IMR-90 (cell line): ENCODE results near the gene TIGD1. TPM values are rescaled to one million over a fixed set of nuclear protein-coding genes. Genes with fewer than 3 reads are reported as not detected.

Experiments
- ATAC-seq: fragments of 200-7000 bp; cut with Tn5 transposase; 2 replicates; pipeline ENCODE4 v1.9.1; 2020; ENCODE audit warnings: low read depth, mild to moderate bottlenecking, moderate library complexity
- BruUV-seq: library from RNA; stranded (reverse); fragments of 400-500 nt; replicated peaks from 2 replicates; lab custom pipeline; 2021; lab: Mats Ljungman, UMichigan
- CTCF ChIA-PET: fragments of 300-600 bp; formaldehyde crosslinking; extraction: SDS; loops from one replicate; lab custom pipeline; 2021; ENCODE audit warnings: antibody characterized with exemption; lab: Yijun Ruan, JAX
- POLR2A ChIA-PET: fragments of 300-600 bp; sonication (Branson Sonifier 250); formaldehyde crosslinking; loops from one replicate; lab custom pipeline; 2022; ENCODE audit warnings: antibody characterized with exemption; ENCODE audit not compliant: unreplicated experiment; lab: Charles Lee
- DNase-seq: peaks from one replicate; pipeline ENCODE4 v3.0.0; 2013
- H2AFZ ChIP-seq: replicated peaks from 2 replicates; pipeline ENCODE3; 2013; ENCODE audit warnings: low read length, mild to moderate bottlenecking; ENCODE audit not compliant: poor library complexity
- H2AK5ac ChIP-seq: 2 replicates; pipeline ENCODE4 v1.6.1; 2013; ENCODE audit warnings: low read depth, low read length, inconsistent platforms
- H2AK9ac ChIP-seq: replicated peaks from 2 replicates; pipeline ENCODE3; 2013; ENCODE audit warnings: mild to moderate bottlenecking, low read depth, low read length, moderate library complexity; ENCODE audit not compliant: poor library complexity
- H2BK120ac ChIP-seq: 2 replicates; pipeline ENCODE4 v1.6.1; 2013; ENCODE audit warnings: low read depth, low read length, inconsistent platforms
- H2BK15ac ChIP-seq: 3 replicates; pipeline ENCODE4 v1.6.1; 2013; ENCODE audit warnings: low read depth, low read length, inconsistent platforms
- H2BK20ac ChIP-seq: 2 replicates; pipeline ENCODE4 v1.6.1; 2013; ENCODE audit warnings: low read depth, mild to moderate bottlenecking, inconsistent platforms, low read length, moderate library complexity
- H2BK5ac ChIP-seq: 2 replicates; pipeline ENCODE4 v1.6.1; 2013; ENCODE audit warnings: mild to moderate bottlenecking, low read depth, low read length, inconsistent platforms; ENCODE audit not compliant: poor library complexity, severe bottlenecking
- H3K14ac ChIP-seq: replicated peaks from 2 replicates; pipeline ENCODE4 v1.6.1; 2013; ENCODE audit warnings: low read depth, low read length, inconsistent platforms
- H3K18ac ChIP-seq: 2 replicates; pipeline ENCODE4 v1.6.1; 2013; ENCODE audit warnings: low read depth, low read length, control low read depth
- H3K23ac ChIP-seq: 2 replicates; pipeline ENCODE4 v1.6.1; 2013; ENCODE audit warnings: low read depth, low read length, inconsistent platforms
- H3K27ac ChIP-seq: 2 replicates; pipeline ENCODE4 v1.5.1; 2013; ENCODE audit warnings: mild to moderate bottlenecking, control low read depth, low read length; ENCODE audit not compliant: insufficient read depth
- H3K27me3 ChIP-seq: 2 replicates; pipeline ENCODE4 v1.6.1; 2013; ENCODE audit warnings: low read length; ENCODE audit not compliant: control insufficient read depth, insufficient read depth
- H3K36me3 ChIP-seq: 2 replicates; pipeline ENCODE4 v1.6.1; 2013; ENCODE audit warnings: low read length, mixed read lengths; ENCODE audit not compliant: control insufficient read depth, insufficient read depth
- H3K4ac ChIP-seq: 2 replicates; pipeline ENCODE4 v1.6.1; 2013; ENCODE audit warnings: low read depth, low read length, inconsistent platforms
- H3K4me1 ChIP-seq: 2 replicates; pipeline ENCODE4 v1.6.1; 2013; ENCODE audit warnings: low read length, mixed read lengths; ENCODE audit not compliant: control insufficient read depth, insufficient read depth
- H3K4me2 ChIP-seq: 2 replicates; pipeline ENCODE4 v1.6.1; 2013; ENCODE audit warnings: low read depth, mild to moderate bottlenecking, control low read depth, low read length, moderate library complexity
- H3K4me3 ChIP-seq: 2 replicates; pipeline ENCODE4 v1.5.1; 2013; ENCODE audit warnings: low read depth, mild to moderate bottlenecking, control low read depth, low read length, moderate library complexity; ENCODE audit not compliant: insufficient read depth
- H3K56ac ChIP-seq: 2 replicates; pipeline ENCODE4 v1.6.1; 2013; ENCODE audit warnings: low read length, inconsistent platforms; ENCODE audit not compliant: insufficient read depth; ENCODE audit errors: extremely low read depth
- H3K79me1 ChIP-seq, 2 experiments: 2 replicates each; pipeline ENCODE4 v1.6.1; 2013; ENCODE audit warnings: low read length in 2 of 2, inconsistent platforms in 1 of 2, low read depth in 1 of 2
- H3K9ac ChIP-seq: 2 replicates; pipeline ENCODE4 v1.6.1; 2013; ENCODE audit warnings: low read depth, low read length, control low read depth
- H3K9me1 ChIP-seq: 2 replicates; pipeline ENCODE4 v1.6.1; 2013; ENCODE audit warnings: low read length, inconsistent platforms; ENCODE audit not compliant: insufficient read depth
- H3K9me3 ChIP-seq: 2 replicates; pipeline ENCODE4 v1.6.1; 2013; ENCODE audit warnings: low read length; ENCODE audit not compliant: control insufficient read depth, insufficient read depth
- H4K20me1 ChIP-seq: 2 replicates; pipeline ENCODE4 v1.6.1; 2013; ENCODE audit warnings: low read length, inconsistent platforms; ENCODE audit not compliant: insufficient read depth
- H4K5ac ChIP-seq: 2 replicates; pipeline ENCODE4 v1.6.1; 2013; ENCODE audit warnings: mild to moderate bottlenecking, low read depth, low read length, control low read depth
- H4K8ac ChIP-seq, 2 experiments: 2 replicates each; pipeline ENCODE4 v1.6.1; 2013; ENCODE audit warnings: low read depth in 2 of 2, low read length in 2 of 2, control low read depth in 1 of 2, inconsistent platforms in 1 of 2
- H4K91ac ChIP-seq: 2 replicates; pipeline ENCODE4 v1.6.1; 2013; ENCODE audit warnings: low read depth, low read length, inconsistent platforms; ENCODE audit not compliant: insufficient read depth
- BHLHE40 ChIP-seq: fragments of 150-350 bp; IDR thresholded peaks from 2 replicates; pipeline ENCODE4 v1.6.1; 2016; ENCODE audit warnings: mild to moderate bottlenecking, low read depth, low read length
- CEBPB ChIP-seq: IDR thresholded peaks from 2 replicates; pipeline ENCODE4 v1.6.1; 2012; ENCODE audit warnings: low read depth, low read length, improper control_type of control experiment
- CHD1 ChIP-seq: IDR thresholded peaks from 2 replicates; pipeline ENCODE4 v1.6.1; 2012; ENCODE audit warnings: low read depth, low read length, improper control_type of control experiment
- FOS ChIP-seq: fragments of 150-350 bp; IDR thresholded peaks from 2 replicates; pipeline ENCODE4 v1.6.1; 2016; ENCODE audit warnings: low read depth, low read length
- MAFK ChIP-seq: IDR thresholded peaks from 2 replicates; pipeline ENCODE4 v1.6.1; 2012; ENCODE audit warnings: low read depth, low read length, improper control_type of control experiment
- MAZ ChIP-seq: IDR thresholded peaks from 2 replicates; pipeline ENCODE4 v1.6.1; 2012; ENCODE audit warnings: low read depth, mild to moderate bottlenecking, low read length, improper control_type of control experiment, moderate library complexity, borderline replicate concordance
- MXI1 ChIP-seq: IDR thresholded peaks from 2 replicates; pipeline ENCODE4 v1.6.1; 2012; ENCODE audit warnings: low read depth, mild to moderate bottlenecking, low read length, moderate library complexity, borderline replicate concordance
- NFE2L2 ChIP-seq: fragments of 150-350 bp; IDR thresholded peaks from 2 replicates; pipeline ENCODE4 v1.6.1; 2016; ENCODE audit warnings: low read depth, mild to moderate bottlenecking, low read length
- POLR2A ChIP-seq: IDR thresholded peaks from 2 replicates; pipeline ENCODE4 v1.6.1; 2012; ENCODE audit warnings: mild to moderate bottlenecking, low read depth, low read length
- RAD21 ChIP-seq: IDR thresholded peaks from 2 replicates; pipeline ENCODE4 v1.6.1; 2012; ENCODE audit warnings: low read length, improper control_type of control experiment
- RCOR1 ChIP-seq: IDR thresholded peaks from 2 replicates; pipeline ENCODE4 v1.6.1; 2012; ENCODE audit warnings: mild to moderate bottlenecking, low read length, improper control_type of control experiment; ENCODE audit not compliant: insufficient replicate concordance
- RFX5 ChIP-seq: IDR thresholded peaks from 2 replicates; pipeline ENCODE4 v1.8.0; 2012; ENCODE audit warnings: low read depth, mild to moderate bottlenecking, low read length, moderate library complexity
- SMC3 ChIP-seq: fragments of 150-350 bp; IDR thresholded peaks from 2 replicates; pipeline ENCODE4 v1.6.1; 2016; ENCODE audit warnings: low read depth, mild to moderate bottlenecking, antibody characterized with exemption, low read length, moderate library complexity
- WGBS, 2 experiments: methylation state at CpG; one replicate each; pipeline versions ENCODE4 v1.1.5 to v1.1.7; 2013; ENCODE audit warnings: missing lambda C conversion rate in 2 of 2; ENCODE audit not compliant: insufficient read length in 1 of 2; ENCODE audit errors: extremely low coverage in 2 of 2; 5-methylcytosine and 5-hydroxymethylcytosine counted together
- dilution Hi-C: fragments of 300-500 bp; cut with HindIII; formaldehyde crosslinking; loops from one replicate; pipeline ENCODE4 v1.14.3; 2018; ENCODE audit warnings: low sequenced_read_pairs; ENCODE audit not compliant: unreplicated experiment
- in situ Hi-C: fragments of 300-500 bp; cut with MboI; formaldehyde crosslinking; loops from 3 replicates; pipeline ENCODE4 v1.14.3; 2019; ENCODE audit warnings: low sequenced_read_pairs, inconsistent platforms, mixed read lengths
- intact Hi-C: fragments of 100-400 bp; cut with micrococcal nuclease; formaldehyde crosslinking; loops from 2 replicates; pipeline ENCODE4 v1.10.0; 2022
- polyA plus RNA-seq, 3 experiments: library from polyadenylated mRNA; depleted of rRNA; stranded (reverse); fragments of >200 nt; gene quantifications; 2 replicates each; pipeline ENCODE4 v1.2.3, GENCODE V29; 2012; ENCODE audit warnings: low replicate concordance in 1 of 3
- total RNA-seq: library from RNA; depleted of rRNA; stranded (reverse); fragments of >200 nt; gene quantifications from 2 replicates; pipeline ENCODE4 v1.2.3, GENCODE V29; 2012
- TF ChIP-seq, protein P1 (sequence below): fragments of 150-350 bp; IDR thresholded peaks from 2 replicates; pipeline ENCODE4 v1.6.1; 2017; ENCODE audit warnings: mild to moderate bottlenecking, antibody characterized with exemption, low read length, low read depth
- TF ChIP-seq, protein P2 (sequence below): fragments of 150-350 bp; IDR thresholded peaks from 2 replicates; pipeline ENCODE4 v1.6.1; 2016; ENCODE audit warnings: low read depth, mild to moderate bottlenecking, low read length, moderate library complexity, borderline replicate concordance
- TF ChIP-seq, protein P3 (sequence below): conservative IDR thresholded peaks from 2 replicates; pipeline ENCODE4 v1.5.1; 2012; ENCODE audit warnings: mild to moderate bottlenecking, low read depth, low read length, improper control_type of control experiment

TIGD1 gene
- total and polyA plus RNA-seq, 2 of the 4 experiments (the other 2 are of a cell fraction) = 2.7 to 2.9 TPM

DNA sequence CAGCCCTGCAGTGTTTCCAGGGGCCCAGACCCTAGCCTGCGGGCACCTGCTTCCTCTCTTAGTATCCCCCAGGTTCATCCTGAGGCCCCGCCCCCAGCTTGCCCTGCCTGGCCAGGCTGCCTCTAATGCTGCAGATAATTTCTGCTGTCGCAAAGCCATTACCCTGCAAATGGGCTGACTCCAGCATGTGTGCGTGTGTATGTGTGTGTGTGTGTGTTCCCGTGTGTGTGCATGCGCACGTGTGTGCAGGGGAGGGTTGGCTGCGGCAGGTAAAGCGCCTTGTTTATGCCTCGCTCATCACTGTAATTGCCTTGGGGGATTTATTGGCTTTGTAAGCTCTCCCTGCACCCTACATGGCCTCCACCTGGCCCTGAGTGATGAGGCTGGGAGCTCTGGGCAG is 37.8 kb downstream of the TIGD1 start:
- dilution Hi-C loops = no loop called here
- no peaks in the 10 kb centered on the region for H3K9me1 ChIP-seq
- H3K4me2 ChIP-seq = no peak overlapping the region
- WGBS, 2 experiments = no CpG with 5 or more reads among the region's 10 CpGs
- H2AFZ ChIP-seq = no peak overlapping the region
- no peak overlapping the region for H2AK9ac ChIP-seq
- no peak overlapping the region for H3K4ac ChIP-seq
- no peak overlapping the region for H3K56ac ChIP-seq
- no peak overlapping the region for H3K23ac ChIP-seq
- H3K27me3 ChIP-seq = peaks cover 39% of the 10 kb centered on the region
- ChIA-PET CTCF (no interaction called here), POLR2A (no interaction called here)
- no peak overlapping the region for H2BK20ac ChIP-seq
- in situ Hi-C loops = no loop called here
- H2BK120ac ChIP-seq = no peak overlapping the region
- intact Hi-C loops = no loop called here
- H3K14ac ChIP-seq = no peak overlapping the region
- H4K20me1 ChIP-seq = no peaks in the 10 kb centered on the region
- H3K4me1 ChIP-seq = no peaks in the 10 kb centered on the region
- DNase-seq = no peak
- no peak overlapping the region for H3K18ac ChIP-seq
- no peak overlapping the region for H3K9ac ChIP-seq
- no peak for ATAC-seq
- no peaks in the 10 kb centered on the region for H3K79me1 ChIP-seq
- no peak overlapping the region for H2AK5ac ChIP-seq
- H2BK5ac ChIP-seq = no peak overlapping the region
- no peak overlapping the region for H4K8ac ChIP-seq
- H3K27ac ChIP-seq = no peak overlapping the region
- H4K91ac ChIP-seq = no peak overlapping the region
- no peak overlapping the region for H2BK15ac ChIP-seq
- H3K9me3 ChIP-seq = no peaks in the 10 kb centered on the region
- H3K36me3 ChIP-seq = no peaks in the 10 kb centered on the region
- no peak overlapping the region for H4K5ac ChIP-seq
- TF ChIP-seq SMC3 (no peak), RFX5 (no peak), MAFK (no peak), CEBPB (no peak), RCOR1 (no peak), BHLHE40 (no peak), CHD1 (no peak), FOS (no peak), RAD21 (no peak), NFE2L2 (no peak), POLR2A (no peak), MAZ (no peak), MXI1 (no peak)
- TF ChIP-seq, protein P1, sequence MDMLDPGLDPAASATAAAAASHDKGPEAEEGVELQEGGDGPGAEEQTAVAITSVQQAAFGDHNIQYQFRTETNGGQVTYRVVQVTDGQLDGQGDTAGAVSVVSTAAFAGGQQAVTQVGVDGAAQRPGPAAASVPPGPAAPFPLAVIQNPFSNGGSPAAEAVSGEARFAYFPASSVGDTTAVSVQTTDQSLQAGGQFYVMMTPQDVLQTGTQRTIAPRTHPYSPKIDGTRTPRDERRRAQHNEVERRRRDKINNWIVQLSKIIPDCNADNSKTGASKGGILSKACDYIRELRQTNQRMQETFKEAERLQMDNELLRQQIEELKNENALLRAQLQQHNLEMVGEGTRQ = no peak
- TF ChIP-seq, protein P2, sequence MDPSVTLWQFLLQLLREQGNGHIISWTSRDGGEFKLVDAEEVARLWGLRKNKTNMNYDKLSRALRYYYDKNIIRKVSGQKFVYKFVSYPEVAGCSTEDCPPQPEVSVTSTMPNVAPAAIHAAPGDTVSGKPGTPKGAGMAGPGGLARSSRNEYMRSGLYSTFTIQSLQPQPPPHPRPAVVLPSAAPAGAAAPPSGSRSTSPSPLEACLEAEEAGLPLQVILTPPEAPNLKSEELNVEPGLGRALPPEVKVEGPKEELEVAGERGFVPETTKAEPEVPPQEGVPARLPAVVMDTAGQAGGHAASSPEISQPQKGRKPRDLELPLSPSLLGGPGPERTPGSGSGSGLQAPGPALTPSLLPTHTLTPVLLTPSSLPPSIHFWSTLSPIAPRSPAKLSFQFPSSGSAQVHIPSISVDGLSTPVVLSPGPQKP = no peak
- TF ChIP-seq, protein P3, sequence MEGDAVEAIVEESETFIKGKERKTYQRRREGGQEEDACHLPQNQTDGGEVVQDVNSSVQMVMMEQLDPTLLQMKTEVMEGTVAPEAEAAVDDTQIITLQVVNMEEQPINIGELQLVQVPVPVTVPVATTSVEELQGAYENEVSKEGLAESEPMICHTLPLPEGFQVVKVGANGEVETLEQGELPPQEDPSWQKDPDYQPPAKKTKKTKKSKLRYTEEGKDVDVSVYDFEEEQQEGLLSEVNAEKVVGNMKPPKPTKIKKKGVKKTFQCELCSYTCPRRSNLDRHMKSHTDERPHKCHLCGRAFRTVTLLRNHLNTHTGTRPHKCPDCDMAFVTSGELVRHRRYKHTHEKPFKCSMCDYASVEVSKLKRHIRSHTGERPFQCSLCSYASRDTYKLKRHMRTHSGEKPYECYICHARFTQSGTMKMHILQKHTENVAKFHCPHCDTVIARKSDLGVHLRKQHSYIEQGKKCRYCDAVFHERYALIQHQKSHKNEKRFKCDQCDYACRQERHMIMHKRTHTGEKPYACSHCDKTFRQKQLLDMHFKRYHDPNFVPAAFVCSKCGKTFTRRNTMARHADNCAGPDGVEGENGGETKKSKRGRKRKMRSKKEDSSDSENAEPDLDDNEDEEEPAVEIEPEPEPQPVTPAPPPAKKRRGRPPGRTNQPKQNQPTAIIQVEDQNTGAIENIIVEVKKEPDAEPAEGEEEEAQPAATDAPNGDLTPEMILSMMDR = no peak
- BruUV-seq = no TSS peak
- H3K4me3 ChIP-seq = no peak overlapping the region
